GM15510 (cell line): ENCODE measurements around the gene IDUA.

Source experiments
- POLR2A ChIP-seq: IDR thresholded peaks from 3 replicates; pipeline ENCODE4 v1.6.1; 2011; ENCODE audit warnings: borderline replicate concordance; ENCODE audit not compliant: insufficient read length; ENCODE audit errors: extremely low read depth

IDUA gene

DNA sequence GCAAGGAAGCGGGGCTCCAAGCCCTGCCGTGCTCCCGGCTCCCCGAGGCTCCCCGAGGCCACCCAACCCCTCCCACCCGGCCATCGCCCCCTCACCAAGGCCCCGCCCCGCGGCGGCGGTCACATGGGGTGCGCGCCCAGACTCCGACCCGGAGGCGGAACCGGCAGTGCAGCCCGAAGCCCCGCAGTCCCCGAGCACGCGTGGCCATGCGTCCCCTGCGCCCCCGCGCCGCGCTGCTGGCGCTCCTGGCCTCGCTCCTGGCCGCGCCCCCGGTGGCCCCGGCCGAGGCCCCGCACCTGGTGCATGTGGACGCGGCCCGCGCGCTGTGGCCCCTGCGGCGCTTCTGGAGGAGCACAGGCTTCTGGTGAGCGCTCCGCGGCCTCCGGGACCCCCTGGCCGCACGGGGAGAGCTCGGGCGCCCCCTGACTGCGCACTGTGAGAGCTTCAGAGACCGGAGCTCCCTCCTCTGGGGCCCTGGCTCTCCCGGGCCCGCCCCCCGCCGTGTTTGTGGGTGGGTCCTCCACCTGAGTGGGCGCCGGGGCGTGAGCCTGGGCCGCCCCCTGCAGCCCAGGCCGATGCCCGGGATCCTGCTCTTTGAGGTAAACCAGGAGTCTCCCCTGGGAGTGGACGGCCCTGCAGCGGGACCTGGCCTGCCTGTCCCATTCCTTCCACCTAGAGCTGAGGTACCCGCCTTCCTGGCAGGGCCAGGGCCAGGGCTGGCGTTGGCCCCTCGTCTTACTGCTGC is at the start of gene IDUA:
TSS of gene IDUA (plus strand) at position 166 of the 745 bp plus-strand sequence. CDS start at position 207, 41 bp downstream.
- TF ChIP-seq POLR2A = peak; percentile 55

DNA sequence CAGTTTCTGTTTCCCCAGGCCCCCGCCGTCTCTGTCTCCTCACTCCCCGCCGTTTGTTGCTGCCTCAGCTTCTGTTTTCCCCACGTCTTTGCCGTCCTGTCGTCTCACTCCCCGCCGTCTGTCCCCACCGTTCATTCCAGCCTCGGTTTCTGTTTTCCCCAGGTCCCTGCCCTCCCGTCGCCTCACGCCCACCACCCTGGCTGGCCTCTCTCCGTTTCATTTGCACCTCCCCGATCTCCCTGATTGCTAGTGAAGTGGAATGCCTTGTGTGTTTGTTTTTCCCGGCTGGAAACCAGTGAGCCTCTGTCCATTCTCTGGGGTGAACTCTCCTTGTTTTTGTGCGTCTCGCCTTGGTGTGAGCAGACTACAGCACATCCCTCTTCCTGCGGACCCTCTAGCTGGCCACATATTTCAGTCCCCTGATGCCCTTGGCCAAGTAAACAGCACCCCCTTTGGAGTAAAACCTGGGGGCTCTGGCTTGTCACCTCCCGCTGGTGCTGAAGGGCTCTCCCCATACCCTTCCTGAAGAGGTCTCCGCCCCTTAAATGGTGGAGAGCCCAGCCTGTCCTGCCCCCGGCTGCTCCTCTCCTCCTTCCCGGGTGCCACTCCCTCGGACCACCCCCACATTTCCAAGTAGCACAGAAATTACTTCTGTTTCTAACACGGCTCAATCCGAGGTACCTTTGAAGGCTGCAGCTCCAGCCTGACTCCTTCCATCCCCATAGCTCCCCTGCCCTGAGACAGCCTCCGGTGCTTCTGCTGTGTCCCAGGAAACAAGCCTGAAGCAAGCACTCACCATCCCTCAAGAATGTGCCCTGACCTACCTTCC is 41.4 kb upstream of the IDUA start:
- TF ChIP-seq POLR2A = no peak

DNA sequence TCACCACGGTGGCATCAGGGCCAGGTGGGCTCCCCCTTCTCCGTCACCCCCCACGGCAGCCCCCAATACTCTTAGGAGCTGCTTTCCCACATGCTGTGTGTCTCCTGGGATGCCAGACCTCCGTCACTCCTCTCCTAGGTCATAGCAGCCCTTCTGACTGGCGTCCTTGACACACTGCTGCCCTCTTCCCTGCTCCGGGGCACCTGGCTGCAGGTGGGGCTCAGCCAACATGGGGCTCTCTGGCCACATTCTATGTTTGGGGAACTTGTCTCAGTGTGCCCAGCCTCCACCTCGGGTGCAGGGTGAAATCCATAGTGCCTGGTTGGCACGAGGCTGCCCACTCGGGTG is 40.8 kb upstream of the IDUA start:
- TF ChIP-seq POLR2A = no peak

DNA sequence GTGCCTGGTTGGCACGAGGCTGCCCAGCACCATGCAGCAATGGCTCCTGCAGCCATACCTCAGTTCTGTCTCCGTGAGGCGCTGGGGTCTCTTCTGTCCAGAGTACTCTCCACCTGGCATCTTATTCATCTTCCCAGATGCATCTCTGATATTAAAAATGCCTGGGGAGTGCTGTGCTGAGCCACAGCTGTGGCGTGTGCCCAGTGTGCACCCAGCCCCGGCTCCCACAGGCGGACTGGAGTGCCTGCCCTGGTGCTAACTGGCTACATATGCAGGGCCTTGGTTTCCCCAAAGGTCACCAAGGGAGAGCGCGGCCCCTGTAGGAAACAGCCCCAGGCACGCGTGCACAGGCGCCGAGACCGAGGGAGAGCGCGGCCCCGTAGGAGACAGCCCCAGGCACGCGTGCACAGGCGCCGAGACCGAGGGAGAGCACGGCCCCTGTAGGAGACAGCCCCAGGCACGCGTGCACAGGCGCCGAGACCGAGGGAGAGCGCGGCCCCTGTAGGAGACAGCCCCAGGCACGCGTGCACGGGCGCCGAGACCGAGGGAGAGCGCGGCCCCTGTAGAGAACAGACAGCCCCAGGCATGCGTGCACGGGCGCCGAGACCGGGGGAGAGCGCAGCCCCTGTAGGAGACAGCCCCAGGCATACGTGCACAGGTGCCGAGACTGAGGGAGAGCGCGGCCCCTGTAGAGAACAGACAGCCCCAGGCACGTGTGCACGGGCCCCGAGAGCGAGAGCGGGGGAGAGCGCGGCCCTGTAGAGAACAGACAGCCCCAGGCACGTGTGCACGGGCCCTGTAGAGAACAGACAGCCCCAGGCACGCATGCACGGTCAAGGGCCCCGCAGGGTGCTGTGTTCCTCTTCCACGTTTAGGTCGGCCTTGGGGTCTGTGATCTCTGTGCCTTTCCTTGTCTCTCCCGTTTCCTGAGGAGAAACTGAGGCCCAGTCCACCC is 40.0 kb upstream of the IDUA start:
- TF ChIP-seq POLR2A = no peak

DNA sequence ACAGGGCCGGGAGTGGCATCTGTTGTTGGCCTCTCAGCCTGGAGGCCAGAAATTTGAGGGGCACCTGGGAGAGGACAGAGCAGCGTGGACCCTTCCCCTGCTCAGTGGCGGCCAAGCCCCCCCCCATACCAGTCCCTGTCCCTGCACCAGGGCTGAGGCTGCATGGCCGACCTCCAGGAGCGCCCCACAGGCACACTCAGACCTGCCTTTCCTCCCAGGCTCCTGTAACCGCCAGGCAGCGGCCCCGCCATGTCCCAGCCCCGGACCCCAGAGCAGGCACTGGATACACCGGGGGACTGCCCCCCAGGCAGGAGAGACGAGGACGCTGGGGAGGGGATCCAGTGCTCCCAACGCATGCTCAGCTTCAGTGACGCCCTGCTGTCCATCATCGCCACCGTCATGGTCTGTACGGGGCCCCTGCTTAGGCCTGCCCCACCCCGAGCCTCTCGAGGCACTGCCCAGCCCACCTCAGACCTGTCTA is 39.3 kb upstream of the IDUA start:
- no peak for TF ChIP-seq POLR2A

DNA sequence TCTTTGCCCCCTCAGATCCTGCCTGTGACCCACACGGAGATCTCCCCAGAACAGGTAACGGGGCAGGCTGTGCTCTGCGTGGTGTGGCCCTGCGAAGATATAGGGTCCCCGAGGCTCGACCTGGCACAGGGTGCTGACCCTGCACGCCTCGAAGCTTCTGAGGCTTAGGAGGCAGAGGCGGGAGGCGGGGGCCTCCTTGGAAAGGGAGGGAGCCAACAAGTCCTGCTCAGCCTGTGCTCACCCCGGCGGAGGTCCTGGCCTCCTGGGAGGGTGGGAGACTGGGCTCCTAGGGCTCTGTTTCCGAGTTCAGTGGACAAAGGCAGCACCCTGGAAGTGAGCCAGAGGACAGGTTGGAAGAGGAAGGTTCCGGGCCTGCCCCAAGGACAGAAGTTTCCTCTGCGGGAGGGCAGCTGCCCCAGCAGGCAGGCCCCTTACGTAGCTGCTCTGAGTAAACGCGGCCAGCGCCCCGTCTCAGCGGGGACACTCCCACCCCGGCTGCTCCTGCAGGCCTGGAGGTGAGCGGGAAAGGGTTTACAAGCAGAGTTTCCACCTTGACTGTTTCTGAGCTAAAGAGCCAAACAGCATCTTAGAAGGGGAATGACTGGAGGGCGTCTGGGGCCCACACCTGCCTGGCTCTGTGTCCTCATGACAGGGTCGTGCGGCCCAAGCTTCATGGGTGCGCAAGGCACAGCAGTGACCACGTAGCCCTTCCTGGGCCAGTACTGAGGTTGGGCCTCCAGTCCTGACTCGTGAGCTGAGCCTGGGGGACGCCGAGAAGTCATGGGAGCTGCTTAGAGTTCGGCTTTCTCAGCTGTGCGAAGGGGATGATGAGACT is 38.5 kb upstream of the IDUA start:
- no peak for TF ChIP-seq POLR2A

DNA sequence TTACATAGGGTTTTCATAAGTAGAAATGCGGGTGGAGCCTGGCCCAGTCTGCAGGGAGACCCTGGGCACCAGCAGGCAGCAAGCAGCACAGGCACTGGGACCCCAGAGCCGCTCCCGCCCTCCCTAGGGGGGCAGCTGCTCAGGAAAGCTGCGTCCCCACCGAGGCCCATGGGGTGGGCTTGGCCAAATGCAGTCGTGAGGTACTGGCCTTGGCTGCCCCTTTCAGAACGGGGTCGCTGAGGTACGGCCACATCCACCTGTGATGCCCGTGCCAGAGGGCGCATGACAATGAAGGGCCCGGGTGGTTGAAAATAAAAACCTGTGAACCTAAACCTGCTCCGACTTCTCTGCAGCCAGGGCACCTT is 37.9 kb upstream of the IDUA start:
- no peak for TF ChIP-seq POLR2A

DNA sequence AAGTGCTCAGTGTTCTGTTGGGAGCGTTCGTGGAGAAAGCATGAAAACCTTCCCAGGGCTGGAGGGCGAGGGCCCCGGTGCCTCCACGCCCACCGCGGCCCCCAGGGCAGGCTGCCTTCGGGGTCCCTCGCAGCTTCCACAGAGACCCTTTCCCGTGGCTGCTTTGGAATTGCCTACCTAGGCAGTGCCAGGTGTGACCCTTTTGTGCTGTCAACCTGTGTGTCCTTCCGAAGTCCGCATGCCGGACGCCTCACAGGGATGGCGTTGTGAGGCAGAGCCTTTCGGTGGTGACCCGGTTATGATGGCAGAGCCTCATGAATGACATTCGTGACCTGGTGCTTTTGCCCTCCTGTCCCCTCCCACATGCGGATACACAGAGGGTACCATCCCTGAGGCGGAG is 37.2 kb upstream of the IDUA start:
- TF ChIP-seq POLR2A = no peak

DNA sequence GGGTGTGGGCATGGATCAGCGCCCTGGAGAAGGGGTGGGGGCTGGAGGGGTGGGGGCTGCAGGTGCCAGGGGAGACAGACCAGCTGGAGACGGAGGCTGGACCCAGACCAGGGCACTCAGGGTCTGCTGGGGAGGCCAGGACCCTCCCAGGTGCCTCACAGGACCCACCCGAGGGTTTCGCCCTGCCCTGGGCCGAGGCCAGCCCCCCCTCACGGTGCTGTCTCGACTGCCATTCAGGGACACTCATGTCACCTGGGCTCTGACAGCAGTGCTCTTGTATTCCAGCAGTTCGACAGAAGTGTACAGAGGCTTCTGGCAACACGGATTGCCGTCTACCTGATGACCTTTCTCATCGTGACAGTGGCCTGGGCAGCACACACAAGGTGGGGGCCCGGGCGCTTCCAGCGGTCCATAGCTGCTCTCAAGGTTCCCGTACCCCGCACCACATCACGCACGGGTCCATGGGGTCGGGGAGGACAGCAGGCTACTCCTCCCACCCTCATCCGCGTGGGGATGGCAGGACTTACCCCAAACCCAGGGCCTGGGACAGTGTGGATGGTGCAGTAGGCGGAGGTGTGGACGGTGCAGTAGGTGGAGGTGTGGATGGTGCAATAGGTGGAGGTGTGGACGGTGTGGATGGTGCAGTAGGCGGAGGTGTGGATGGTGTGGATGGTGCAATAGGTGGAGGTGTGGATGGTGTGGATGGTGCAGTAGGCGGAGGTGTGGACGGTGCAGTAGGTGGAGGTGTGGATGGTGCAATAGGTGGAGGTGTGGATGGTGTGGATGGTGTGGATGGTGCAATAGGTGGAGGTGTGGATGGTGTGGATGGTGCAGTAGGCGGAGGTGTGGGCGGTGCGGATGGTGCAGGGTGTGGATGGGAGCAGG is 36.5 kb upstream of the IDUA start:
- no peak for TF ChIP-seq POLR2A

DNA sequence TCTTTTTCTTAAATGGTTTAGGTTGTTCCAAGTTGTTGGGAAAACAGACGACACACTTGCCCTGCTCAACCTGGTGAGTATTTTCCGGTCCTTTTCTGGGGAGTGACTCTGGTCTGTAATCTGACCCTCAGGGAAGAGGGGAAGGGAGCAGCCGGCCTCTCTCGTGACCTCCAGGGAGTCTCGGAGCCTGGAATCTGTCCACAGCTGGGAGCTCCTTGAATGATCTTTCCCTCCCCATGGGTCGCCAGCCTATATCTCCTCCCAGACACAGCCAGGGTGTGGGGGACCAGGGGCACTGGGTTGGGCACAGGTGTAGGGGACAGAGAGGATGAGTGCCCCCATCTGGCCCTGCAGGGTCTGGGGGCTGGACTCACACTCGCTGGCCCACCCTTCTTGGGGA is 35.7 kb upstream of the IDUA start:
- TF ChIP-seq POLR2A = no peak

DNA sequence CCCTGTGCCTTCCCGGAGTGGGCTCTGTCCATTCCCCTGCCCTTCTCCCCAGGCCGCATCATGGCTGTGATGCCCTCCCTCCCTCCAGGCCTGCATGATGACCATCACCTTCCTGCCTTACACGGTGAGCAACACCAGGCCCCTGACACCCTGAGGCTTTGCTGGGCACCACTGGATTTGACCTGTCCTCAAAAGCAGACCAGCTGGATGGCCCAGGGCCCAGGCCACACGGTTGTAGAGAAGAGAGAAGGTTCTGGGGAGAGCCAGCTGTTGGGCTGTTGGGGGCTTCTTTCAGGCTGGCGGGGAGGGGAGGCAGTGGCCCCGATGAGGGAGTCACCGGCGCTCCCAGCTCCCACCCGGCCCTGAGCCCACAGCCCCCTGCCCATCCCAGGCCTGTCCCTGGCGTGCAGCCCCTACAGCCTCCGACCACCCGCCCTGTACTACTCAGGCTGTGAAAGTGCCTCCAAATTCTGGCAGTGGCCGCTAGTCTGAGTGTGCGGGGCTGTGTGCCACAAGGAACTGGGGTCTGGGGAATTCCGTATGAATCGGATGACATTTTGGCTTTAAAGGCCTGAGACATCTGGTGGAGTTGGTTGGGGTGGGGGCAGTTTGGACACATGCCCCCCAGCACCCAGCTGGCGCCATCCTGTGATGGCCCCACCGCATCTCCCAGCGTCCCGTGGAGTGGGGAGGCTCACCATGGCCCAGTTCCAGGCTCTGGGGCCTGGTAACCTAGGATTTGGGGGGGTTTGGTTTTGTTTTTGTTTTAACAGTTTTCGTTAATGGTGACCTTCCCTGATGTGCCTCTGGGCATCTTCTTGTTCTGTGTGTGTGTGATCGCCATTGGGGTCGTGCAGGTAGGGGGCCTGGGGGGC is 35.0 kb upstream of the IDUA start:
- TF ChIP-seq POLR2A = no peak
